ENCODE results near the gene SIMC1.
A peak's percentile ranks its signal among the peaks of the same experiment; 100 is the strongest.
"Not testable (repeated sequence)": the region's sequence is repeated elsewhere in the genome, so short reads cannot be mapped to it uniquely, and the experiment has no call there.

The SIMC1 gene

DNA sequence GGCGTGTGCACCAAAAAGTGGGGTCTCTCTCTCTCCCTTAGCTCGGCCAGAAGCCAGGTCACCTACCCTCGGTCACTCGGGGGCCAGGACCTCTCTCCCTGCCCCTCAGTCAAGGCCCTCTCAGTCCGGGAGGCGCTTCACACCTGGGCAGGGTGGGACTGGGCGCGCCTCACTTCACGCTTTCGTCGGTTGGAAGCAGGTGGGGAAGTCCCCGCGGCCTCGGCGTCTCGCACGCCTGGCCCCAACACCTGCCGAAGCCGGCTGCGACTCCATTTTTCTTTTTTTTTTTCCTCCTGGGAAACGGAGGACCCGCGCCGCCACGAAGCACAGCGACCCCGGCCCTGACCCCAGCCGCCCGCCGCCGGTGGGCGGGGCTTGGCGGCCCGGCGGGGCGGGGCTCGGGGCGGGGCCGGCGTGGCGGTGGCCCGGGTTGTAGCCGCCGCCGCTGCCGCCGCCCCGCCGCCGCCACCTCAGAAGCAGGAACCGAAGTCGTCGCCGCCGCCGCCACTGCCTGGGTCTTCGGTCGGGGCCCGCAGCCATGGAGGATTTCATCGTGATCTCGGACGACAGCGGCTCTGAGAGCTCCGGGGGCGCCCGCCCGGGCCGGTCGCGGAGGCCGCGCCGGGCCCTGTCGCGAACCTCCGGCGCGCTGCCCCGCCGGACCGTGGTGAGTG is at the start of gene SIMC1:
SIMC1 (plus strand) TSS at position 454 of the 674 bp plus-strand sequence; CDS start at position 539, 85 bp downstream.
- not testable (repeated sequence) for FAIRE-seq
- peak; percentile 42 for DNase-seq (ENCODE audit: insufficient read length, low spot score)

DNA sequence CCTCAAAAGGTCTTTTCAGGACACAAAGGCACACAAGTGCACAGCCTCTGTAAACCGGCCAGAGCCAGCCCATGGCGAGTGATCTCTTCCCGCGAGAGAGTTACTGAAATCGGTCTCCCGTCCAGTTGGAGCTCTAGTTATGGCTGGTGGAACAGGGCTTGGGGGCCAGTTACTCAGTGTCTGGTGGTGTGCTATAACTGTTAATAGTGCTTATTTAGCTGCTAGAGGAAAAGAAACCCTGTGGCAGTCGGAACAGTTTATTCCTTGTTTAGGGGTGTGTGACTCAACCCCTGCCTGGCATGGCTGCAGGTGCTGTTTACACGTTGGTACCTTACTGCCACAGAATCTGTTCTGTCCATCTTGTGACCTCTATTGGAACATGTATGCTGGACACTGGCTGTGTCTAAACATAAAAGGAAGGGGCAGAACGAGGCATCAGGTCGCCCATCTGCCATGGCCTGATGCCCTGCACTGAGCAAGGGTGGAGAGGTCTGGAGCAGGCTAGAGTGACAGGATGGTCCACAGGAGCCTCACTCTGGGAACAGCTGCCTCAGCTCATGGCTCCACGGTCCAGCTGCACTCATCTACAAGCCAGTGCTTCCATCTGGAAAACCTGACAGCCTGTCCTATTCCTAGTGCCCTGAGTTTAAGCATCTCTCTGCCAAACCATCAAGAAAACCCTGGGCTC is 49.6 kb upstream of the SIMC1 start:
- no peak for FAIRE-seq
- no peak for DNase-seq (ENCODE audit: insufficient read length, low spot score)

DNA sequence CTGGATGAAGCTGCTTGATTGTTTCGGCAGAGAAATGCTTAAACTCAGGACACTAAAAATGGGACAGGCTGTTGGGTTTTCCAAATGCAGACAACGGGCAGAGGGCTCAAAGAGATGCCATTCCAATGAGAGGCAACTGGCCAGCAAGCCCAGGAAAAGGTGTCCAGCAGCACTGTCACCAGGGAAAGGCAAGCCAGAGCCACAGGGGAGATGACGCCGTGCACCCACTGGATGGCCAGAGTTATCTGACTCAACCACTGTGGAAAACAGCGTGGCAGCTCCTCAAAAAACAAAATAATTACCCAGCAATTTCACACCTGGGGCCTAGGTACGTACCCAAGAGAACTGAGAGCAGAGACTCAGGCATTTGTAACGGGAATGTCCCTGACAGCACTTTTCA is 48.4 kb upstream of the SIMC1 start:
- FAIRE-seq (no peak), DNase-seq (ENCODE audit: insufficient read length, low spot score) (no peak)

DNA sequence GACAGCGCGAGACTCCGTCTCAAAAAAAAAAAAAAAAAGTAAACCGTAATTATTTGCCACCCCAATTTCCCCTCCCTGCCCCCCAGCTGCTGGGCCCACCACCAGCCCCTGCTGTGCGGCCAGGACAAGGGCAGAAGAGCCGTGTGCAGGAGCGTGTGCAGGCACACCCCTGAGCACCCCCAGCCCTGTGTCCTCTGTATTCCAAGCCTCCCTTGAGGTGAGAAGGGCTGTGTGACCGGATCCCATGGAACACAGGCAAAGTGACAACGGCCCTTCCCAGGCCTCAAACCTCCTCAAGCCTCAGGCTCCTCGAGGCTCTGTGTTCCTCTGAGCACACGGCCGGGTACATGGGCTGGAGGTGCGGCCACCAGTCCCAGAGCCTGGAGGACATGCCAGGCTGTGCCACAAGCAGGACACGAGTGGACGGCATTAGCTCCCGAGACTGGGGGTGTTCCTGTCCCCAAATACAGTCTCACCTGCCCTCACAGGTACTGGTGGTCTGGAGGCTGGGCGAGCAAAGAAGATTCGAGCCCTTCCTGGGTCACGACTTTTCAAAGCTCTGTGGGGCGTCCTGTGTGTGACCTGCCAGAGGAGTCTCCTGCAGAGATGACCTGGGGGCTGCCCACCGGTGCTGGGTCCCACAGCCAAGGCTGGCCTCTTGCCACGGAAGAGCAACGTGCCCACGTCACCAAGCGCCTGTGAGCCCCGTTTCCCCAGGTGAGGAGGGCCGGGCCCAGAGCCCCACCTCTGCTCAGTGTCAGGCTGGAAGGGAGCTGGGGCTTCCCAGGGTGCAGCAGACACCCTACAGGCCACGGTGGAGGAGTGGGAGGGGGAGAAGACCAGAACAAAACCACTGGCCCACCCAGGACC is 47.1 kb upstream of the SIMC1 start:
- FAIRE-seq (no peak), DNase-seq (ENCODE audit: insufficient read length, low spot score) (no peak)

DNA sequence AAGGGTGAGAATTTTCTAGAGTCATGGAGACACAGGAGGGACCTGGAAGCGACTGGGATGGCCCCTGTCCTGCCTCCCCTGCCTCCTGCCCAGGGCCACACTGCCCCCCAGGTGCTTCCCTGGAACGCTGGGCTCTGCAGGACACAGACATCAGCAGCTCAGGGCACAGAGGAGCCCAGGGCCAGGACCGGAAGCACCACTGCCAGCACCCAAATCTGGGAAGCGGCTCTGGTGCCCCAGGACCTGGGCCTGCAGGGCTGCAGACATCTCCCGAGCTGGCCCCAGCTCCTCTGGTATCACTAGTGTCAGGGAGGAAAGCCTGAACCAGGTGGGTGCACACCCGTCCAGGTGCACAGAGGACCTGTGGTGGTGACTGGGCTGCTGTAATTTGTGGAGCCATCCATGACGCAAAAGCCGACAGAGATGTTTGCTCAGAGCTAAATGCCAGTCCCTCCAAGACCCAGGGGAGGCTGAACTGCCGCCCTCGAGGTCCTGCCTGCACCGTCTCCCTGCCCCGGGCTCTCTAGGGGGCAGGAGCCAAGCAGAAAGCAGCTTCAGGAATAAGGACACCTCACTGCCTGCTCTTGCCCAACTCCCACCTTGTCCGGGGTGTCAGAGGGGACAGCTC is 46.0 kb upstream of the SIMC1 start:
- no peak for FAIRE-seq
- DNase-seq (ENCODE audit: insufficient read length, low spot score) = no peak

DNA sequence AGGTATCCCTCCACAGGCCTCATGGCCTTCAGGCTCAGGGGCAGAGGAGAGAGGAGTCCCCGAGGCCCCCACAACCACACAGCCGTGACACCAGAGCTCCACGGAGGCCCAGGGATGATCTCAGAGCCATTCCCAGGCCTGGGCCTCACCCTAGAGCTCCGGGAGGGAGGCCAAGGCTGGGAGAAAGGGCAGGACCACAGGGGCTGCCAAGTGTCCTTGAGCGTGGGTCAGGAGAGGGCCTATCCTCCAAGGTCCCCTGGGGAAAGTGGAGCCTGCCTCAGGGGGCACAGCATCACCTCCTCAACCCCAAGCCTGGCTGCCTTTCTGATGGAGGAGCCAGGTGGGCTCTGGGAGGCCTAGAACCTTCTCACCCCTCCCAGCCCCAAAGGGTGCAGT is 45.5 kb upstream of the SIMC1 start:
- DNase-seq (ENCODE audit: insufficient read length, low spot score); FAIRE-seq: not testable (repeated sequence)

DNA sequence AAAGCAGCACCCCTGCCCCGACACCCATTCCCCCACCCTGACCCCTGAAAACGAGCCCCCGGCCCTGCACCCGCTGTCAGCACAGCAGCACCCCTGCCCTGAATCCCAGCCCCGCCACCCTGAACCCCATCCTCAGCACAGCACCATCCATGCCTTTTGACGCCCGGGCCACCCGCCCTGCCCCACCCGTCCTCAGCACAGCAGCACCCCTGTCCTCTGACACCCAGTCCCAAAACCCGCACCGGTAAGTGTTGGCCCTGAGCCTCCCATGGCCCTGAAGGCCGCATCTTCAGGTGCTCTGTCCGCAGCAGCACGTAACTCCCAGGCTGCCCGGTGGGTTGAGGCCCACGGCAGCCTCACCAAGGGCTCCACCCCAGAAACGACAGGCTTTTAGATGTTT is 44.6 kb upstream of the SIMC1 start:
- FAIRE-seq = not testable (repeated sequence)

DNA sequence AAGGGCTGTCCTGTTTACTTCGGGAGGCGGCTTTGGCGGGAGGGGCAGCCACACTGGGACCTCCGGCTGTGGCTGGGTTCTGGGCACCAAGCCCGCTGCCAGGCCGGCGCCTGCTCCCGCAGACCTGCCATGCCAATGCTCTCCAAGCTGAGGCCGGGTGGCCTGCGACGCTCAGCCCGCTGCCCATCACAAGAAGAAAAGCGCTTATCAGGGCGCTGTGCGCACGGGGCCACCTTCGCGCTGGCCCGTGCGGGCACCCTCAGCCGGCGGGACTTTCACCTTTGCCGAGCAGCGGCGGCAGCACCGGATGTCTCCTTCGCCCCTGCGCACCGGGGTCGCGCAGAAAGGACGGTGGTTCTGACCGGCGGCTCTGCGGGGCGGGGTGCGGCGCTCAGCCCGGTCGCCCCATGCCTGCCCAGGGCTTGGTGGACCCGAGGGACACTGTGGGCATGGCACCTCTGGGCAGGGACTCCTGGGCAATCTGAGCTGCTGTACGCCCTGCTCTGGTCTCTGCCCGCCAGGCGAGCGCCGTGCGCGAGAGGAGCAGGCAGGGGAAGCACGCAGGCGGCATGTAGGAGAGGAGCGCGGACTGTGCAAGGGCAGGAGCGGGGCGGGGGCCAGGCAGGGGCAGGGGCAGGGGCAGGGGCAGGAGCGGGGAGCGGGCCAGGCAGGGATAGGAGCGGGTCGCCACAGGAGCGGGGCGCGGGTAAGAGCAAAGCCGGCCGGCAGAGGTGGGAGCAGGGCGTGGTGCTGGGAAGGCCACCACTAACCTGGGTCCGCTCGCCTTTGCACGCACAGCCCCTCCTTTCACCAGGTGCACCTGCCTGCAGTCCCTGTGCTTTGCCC is 43.8 kb upstream of the SIMC1 start:
- not testable (repeated sequence) for DNase-seq (ENCODE audit: insufficient read length, low spot score); FAIRE-seq

More for the DNA sequence above, 44.6 kb upstream of the SIMC1 start:
- DNase-seq (ENCODE audit: insufficient read length, low spot score) = not testable (repeated sequence)

DNA sequence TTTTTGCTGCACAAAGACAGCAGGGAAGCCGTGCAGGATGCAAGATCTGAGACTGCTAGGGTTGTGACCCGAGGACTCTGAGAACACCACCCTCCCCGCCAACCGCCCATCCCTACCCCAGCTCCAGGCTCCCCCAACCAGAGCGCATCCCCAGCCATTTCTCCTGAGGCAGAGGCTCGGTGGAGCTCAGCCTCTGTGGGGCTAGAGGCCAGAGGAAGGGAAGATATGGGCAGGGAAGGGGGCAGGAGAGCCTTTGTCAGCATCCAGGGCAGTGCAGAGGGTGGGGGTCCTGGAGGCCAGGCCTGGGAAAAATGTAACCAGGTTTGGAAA is 43.2 kb upstream of the SIMC1 start:
- FAIRE-seq; DNase-seq (ENCODE audit: insufficient read length, low spot score): not testable (repeated sequence)

DNA sequence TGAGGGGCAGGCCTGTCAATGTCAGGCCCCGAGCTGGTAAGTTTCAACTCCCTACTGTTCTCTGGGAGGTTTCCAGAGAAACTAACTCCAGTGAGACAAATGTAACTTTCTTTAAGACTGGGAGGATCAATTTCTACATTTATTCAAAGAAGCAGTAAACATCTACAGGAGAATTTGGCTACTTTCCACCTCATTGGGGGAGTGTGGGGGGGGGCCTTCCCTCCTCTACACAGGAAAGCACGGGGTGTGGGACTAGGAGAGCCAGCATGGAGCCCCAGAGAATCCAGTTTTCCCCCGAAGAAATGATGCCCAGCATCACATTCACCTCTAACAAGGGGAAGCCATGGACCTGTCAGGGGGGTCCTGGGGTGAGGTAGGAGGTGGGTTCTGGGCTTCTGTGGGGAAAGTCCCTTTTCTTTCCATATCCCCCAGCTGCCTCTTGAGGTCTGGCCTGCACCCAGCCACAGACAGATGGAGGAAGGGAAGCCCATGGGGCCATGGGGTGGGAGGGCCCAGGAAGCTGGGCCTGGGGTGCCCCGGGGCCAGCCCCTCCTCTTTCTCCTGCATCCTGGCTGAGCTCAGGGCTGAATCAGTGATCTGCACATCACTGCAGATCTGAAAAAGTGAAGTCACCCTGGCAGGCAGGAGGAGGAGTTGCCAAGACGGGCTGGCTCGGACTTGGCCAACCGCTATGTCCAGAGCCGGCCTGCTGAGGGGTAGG is 42.6 kb upstream of the SIMC1 start:
- FAIRE-seq; DNase-seq (ENCODE audit: insufficient read length, low spot score): not testable (repeated sequence)

DNA sequence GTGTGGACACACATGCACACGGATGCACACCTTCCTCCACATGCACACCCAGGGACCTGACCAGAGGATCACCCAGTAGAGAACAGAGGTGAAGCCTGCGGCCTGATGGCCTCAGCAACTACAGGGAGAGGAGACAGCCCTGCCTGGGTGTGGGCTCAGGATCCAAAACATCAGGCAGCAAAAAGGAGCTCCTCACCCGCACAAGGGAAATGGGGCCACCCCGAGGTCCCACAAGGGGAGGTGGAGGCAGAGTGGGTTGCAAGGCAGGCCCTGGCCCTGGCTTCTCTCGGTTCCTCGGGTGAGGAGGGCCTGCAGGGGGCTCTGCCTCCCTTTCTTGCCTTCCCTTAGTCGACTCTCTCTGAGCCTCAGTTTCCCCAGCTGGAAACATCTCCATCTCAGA is 41.4 kb upstream of the SIMC1 start:
- FAIRE-seq; DNase-seq (ENCODE audit: insufficient read length, low spot score): not testable (repeated sequence)

DNA sequence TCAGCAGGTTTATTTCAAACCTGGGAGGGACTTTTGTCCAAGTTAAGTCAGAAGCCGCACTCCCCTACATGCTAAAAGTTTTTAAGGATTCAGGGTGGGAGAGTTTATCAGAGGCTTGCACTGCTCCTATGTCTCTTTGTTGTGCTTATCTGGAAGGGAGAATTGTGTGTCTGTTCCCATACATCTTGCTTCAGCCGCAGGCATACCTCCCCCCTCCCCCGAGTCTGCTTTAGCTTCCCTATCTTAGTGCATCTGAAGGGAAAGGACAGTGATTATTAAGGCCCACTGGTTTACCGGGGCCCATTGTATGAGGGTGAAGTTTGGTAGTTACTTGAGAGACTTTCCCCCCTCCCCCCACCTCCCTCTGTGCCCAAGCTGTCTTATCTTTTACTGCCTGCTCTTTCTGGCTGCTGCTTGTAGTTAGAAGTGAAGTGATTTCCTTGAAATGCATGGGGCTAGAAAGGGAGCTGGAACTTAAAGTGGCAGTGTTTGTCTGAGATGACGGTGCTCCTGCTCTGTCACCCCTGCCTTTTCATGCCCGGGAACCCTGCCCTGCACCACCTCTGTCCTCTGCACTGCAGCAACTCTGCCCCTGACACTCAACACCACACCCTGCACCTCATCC is 40.9 kb upstream of the SIMC1 start:
- FAIRE-seq; DNase-seq (ENCODE audit: insufficient read length, low spot score): not testable (repeated sequence)

DNA sequence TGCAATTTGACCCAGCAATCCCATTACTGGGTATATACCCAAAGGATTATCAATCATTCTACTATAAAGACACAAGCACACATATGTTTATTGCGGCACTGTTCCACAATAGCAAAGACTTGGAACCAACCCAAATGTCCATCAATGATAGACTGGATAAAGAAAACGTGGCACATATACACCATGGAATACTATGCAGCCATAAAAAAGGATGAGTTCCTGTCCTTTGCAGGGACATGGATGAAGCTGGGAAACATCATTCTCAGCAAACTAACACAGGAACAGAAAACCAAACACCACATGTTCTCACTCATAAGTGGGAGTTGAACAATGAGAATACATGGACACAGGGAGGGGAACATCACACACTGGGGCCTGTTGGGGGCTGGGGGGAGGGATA is 39.9 kb upstream of the SIMC1 start:
- not testable (repeated sequence) for DNase-seq (ENCODE audit: insufficient read length, low spot score); FAIRE-seq

DNA sequence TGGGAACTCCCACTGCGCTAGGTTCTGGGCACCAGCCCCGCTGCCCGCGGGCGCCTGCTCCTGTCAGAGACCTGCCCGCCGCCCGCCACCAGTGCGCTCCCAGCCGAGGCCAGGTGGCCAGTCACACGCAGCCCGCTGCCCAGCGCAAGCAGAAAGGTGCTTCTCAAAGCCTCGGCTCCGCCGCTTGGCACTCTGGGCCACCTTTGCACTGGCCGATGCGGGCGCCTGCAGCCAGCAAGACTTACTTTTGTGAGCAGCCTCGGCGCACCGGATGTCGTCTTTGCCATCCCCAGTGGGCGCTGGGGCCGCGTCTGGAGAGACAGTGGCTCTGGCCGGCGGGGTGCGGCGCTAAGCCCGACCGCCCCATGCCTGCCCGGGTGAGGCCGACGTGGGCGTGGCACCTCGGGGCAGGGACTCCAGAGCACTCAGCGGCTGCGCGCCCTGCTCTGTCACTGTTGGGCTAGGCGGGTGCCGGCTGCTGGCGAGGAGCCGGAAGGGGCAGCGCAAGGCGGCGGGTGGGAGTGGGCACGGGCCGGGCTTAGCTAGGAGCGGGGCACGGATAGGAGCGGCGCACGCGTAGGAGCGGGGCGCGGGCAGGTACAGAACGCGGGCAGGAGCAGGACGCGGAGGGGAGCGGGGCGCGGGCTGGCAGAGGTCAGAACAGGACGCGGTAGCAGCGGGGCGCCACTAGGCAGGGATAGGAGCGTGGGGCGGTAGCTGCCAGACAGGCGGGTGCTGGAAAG is 39.1 kb upstream of the SIMC1 start:
- not testable (repeated sequence) for FAIRE-seq; DNase-seq (ENCODE audit: insufficient read length, low spot score)

DNA sequence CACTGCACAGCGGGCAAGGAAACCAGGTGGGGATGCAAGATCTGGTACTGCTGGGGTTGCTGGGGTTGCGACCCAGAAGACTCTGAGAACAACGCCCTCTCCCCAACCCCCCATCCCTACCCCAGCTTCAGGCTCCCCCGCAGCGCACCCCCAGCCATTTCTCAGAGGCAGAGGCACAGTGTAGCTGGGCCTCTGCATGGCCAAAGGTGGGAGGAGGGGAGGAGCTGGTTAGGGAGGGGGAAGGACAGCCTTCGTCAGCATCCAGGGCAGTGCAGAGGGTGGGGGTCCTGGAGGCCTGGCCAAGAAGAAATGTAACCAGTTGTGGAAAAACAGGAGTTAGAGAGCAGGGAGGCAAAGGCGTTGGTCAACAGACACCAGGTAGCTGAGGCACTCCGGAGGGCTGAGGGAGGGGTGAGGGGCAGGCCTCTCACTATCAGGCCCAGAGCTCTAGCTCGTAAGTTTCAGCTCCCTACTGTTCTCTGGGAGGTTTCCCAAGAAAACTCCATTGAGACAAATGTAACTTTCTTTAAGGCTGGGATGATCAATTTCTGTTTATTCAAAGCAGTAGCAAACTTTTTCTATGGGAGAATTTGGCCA is 38.3 kb upstream of the SIMC1 start:
- not testable (repeated sequence) for FAIRE-seq; DNase-seq (ENCODE audit: insufficient read length, low spot score)

DNA sequence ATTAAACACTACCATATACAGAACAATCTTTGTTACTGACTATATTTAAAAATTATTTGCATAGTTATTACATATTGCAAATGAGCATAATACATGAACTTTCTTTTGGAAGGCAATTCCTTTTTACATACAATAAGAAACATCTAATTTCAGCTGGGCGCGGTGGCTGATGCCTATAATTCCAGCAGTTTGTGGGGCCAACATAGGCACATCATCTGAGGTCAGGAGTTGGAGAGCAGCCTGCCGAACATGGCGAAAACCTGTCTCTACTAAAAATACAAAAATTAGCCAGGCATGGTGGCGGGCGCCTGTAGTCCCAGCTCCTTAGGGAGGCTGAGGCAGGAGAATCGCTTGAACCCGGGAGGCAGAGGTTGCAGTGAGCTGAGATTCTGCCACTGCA is 36.4 kb upstream of the SIMC1 start:
- DNase-seq (ENCODE audit: insufficient read length, low spot score) (no peak), FAIRE-seq (no peak)

DNA sequence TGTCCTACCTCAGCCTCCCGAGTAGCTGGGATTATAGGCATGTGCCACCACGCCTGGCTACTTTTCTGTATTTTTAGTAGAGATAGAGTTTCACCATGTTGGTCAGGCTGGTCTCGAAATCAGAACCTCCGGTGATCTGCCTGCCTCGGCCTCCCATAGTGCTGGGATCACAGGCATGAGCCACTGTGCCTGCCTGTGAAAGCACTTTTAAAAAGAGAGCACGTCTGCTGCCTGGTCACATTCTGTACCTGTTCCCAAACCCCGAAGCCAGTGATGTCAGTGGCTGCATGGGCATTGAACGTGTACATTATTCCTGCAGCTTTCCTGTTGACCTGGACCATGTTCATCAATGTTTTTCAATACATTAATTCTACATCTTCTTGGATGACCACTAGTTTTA is 35.1 kb upstream of the SIMC1 start:
- DNase-seq (ENCODE audit: insufficient read length, low spot score) (no peak), FAIRE-seq (no peak)

DNA sequence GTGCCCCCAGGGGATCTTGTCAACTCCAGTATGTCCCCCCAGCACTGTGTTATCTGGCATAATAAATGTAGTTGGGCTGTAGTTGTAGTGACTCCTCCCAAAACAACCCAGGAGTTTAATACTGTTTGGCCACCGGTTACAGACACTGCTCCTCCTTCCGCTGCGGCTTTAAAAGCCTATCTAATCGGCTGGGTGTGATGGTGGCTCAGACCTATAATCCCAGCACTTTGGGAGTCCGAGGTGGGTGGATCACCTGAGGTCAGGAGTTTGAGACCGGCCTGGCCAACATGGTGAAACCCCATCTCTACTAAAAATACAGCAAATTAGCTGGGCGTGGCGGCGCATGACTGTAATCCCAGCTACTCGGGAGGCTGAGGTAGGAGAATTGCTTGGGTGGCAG is 34.7 kb upstream of the SIMC1 start:
- FAIRE-seq; DNase-seq (ENCODE audit: insufficient read length, low spot score): not testable (repeated sequence)

Measured in GM19239 (cell line).